GM18502 (cell line): ENCODE measurements around the gene U2AF1L4.

Experiments
- ATAC-seq: cut with Tn5 transposase; IDR thresholded peaks from one replicate; pipeline ENCODE4 v1.9.1; 2021; ENCODE audit warnings: mild to moderate bottlenecking; ENCODE audit not compliant: unreplicated experiment, poor library complexity

Gene U2AF1L4

GRCh38 chr19:35743640-35744429 lies 1.4 kb downstream of the U2AF1L4 start:
- ATAC-seq: no peak

- ATAC-seq: no peak
Observed at GRCh38 chr19:35742121-35742724, 3.0 kb downstream of the U2AF1L4 start, which contains the start of gene IGFLR1. Gene IGFLR1, minus strand, starts transcription at chr19:35742452. Its CDS starts 1,272 bp downstream, at chr19:35741180.

DNA sequence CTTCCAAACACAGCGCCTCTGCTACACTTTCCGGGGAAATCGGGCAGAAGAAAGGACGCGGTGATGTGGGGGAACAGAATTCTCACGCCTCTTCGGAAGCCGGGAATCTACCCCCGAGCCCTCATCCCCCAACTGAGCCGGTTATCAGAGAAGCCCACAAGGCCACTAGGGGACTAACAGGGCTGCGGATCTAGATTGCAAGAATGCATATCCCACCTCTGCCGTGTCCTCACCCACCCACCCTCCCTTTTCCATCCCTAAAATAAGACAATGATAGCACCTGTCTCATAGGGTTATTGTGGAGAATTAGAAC lies 4.1 kb downstream of the U2AF1L4 start:
- no peak for ATAC-seq

- ATAC-seq: peak; percentile 58
Observed at GRCh38 chr19:35740423-35741202, 4.6 kb downstream of the U2AF1L4 start.

- ATAC-seq: peak; percentile 16
Observed at GRCh38 chr19:35740108-35740422, 5.2 kb downstream of the U2AF1L4 start.

DNA sequence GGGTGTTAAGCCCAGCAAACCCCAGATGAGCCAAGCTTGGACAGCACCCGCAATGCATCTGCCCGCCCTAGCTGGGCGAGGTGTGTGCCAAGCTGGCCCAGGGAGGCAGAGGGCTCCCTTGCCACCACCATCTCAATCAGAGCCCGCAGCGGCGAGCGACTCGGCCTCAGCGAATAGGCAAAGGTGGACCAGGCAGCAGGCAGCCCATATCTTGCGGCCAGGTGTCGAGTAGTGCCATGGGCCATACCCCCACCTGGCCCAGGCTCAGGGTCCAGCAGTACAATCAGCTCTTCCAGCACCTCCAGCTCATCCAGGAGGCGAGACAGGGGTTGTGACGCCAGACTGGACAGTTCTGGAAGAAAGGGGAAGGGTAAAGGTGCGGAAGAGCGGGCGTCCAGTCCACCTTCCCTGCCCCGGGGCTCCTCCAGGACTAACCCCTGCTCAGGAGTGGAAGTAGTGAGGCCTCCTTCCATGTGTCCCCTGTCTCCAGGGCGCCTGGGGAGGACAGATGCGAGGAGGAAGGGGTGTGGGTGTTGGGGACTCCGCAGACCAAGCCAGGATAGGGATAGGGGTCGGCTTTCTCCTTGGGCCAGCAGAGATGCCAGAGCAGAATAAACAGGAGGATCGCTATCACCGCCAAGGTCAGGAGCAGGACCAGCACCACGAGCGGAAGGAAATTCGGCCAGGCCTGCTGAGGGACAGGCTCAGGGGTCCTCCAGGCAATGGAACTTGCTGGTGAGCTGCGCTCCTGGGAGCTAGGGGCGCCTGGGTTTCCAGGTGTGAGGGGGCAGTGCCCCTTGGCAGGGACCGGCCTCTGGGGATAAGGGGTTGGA lies 5.7 kb downstream of the U2AF1L4 start:
- no peak for ATAC-seq

DNA sequence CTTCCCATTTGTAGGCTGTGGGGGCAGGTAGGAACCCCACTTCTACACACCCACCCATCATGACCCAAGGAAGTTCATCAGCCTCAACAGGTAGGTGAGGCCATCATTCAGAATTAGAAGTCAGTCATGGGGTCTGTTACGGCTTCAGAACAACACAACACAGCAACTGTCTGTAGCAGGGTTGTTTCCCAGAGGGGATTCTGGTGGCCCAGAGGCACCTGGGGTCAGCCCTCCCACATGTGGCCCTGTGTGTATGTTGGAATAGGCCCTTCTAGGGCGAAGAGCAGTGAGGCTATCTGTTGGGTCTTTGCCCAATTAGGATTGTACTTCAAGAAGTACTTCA lies 6.4 kb downstream of the U2AF1L4 start:
- ATAC-seq: no peak

- ATAC-seq: no peak
Observed at GRCh38 chr19:35738021-35738886, 7.0 kb downstream of the U2AF1L4 start.

GRCh38 chr19:35736913-35737886 lies 8.0 kb downstream of the U2AF1L4 start:
- ATAC-seq: no peak

DNA sequence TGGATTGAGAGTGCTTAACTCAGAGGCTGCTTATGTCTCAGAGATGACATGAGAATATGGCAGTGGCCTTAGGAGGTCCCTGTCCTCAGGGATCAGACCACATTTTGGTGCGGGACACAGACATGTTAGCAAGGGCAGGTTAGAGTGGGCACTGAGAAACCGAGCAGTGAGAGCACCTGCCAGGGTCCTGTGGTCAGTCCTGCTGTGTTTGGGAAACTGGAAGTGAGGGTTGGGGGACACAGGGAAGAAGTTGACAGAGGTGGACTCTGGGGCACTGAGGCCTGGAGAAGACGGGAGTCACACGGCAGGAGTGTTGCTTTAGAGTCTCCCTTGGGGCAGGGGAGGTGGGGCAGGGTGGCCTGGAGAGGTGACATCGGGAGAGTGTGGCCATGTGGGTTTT lies 10.3 kb downstream of the U2AF1L4 start:
- no peak for ATAC-seq

DNA sequence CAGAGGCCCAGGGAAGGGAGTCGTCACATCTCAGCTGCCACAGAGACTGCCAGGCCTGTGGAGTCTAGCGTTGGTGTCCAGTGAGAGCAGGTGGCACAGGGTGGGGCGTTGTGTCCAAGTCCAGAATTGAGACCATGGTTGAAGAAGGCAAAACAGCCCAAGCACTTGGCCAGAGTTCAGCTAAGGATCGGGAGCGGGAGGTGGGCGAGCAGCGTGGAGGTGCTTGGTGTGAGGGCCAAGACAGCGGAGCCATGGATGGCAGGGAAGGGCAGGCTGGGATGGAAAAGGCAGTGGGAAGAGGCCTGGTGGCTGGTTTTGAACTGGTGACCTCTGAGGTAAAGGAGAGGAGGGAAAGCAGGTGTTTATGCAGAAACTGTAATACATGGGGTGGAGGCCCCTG lies 10.9 kb downstream of the U2AF1L4 start:
- no peak for ATAC-seq

GRCh38 chr19:35733180-35734125 lies 11.8 kb downstream of the U2AF1L4 start:
- no peak for ATAC-seq

GRCh38 chr19:35732540-35733179 lies 12.6 kb downstream of the U2AF1L4 start:
- no peak for ATAC-seq

DNA sequence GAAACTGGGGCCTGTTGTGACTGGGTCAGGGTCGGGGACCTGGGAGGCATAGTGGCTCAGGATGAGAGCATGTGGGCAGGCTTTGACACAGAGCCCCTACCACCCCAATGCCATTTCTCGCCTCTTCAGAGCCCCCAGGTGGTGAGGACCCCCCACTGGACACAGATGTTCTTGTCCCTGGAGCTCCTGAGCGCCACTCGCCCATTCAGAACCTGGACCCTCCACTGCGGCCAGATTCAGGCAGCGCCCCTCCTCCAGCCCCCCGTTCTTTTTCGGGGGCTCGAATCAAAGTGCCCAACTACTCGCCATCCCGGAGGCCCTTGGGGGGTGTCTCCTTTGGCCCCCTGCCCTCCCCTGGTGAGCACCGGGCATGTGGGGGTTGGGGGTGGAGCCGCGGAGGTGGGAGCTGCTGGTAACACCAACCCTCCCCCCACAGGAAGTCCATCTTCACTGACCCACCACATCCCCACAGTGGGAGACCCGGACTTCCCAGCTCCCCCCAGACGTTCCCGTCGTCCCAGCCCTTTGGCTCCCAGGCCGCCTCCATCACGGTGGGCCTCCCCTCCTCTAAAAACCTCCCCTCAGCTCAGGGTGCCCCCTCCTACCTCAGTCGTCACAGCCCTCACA lies 13.3 kb downstream of the U2AF1L4 start:
- ATAC-seq: no peak

GRCh38 chr19:35731353-35731752 lies 13.9 kb downstream of the U2AF1L4 start:
- no peak for ATAC-seq

GRCh38 chr19:35730326-35730725 lies 14.9 kb downstream of the U2AF1L4 start:
- no peak for ATAC-seq

DNA sequence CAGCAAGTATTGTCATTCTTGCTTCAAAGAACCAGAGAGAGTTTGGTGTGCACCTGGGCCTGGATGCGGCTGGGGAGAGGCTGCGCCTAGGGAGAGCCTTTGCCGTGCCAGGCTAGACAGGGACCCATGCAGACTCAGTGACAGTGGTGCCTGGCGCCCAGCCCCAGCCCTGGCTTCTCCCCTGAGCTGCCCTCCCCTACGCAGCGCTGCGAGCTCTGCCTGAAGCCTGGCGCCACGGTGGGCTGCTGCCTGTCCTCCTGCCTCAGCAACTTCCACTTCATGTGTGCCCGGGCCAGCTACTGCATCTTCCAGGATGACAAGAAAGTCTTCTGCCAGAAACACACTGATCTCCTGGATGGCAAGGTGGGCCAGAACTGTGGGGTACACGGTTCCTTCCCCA lies 15.5 kb downstream of the U2AF1L4 start:
- ATAC-seq: no peak
